ENCODE data around the gene MINDY2.
"Not testable (repeated sequence)": the region's sequence is repeated elsewhere in the genome, so short reads cannot be mapped to it uniquely, and the experiment has no call there.

MINDY2 gene

GRCh38 chr15:58875343-58875742 lies 104.2 kb downstream of the MINDY2 start:
- DNase-seq (ENCODE audit: insufficient read length, low spot score) = no peak
- no peak for TF ChIP-seq TAF1 (IDR thresholded peaks at IDR 0.05; ENCODE audit: low read depth, low read length)
- TF ChIP-seq POLR2A (IDR thresholded peaks at IDR 0.05; ENCODE audit: low read depth, low read length) = no peak
- no peak for TF ChIP-seq PAX5 (IDR thresholded peaks at IDR 0.05; ENCODE audit: insufficient read depth, low read length, severe bottlenecking)
- TF ChIP-seq SPI1 (IDR thresholded peaks at IDR 0.05; ENCODE audit: low read depth, low read length) = no peak
- TF ChIP-seq POU2F2 (IDR thresholded peaks at IDR 0.05; ENCODE audit: low read depth, low read length) = no peak
- no peak for TF ChIP-seq POLR2AphosphoS5 (IDR thresholded peaks at IDR 0.05; ENCODE audit: low read depth, low read length)
- no peak for FAIRE-seq

DNA sequence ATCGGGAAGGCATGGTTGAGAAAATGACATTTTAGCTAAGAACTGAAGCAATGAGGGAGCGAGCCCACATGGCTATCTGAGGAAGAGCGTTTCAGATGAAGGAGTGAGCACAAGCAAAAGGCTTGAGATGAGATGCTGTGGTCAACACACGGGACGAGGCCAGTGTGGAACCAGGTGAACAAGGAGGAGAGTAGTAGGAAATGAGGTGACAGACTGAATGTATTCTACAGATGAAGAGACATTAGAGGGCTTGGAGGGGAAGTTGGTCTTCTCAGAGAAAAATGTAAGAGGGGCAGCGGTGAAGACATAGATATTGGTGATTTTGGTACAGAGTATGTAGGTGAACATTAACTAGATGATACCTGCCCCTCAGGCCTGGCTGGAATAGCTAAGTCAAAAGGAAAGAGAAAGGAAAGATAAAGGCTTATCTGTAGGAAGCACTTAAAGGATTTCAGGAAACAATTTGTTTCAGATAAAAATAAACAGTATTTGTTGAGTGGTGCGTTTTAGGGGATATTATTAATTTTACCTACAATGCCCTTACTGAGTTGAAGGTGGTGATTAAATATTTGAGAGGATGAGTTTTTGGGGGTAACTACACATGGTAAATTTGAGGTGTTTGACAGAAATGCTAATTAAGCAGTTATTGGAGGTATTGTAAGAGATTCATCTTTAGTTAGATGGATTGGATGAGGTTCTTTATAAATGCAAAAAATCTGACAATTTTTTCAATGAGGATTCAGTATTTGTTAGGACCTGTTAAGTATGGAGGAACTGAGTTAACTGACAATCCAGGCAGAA lies 105.4 kb downstream of the MINDY2 start:
- TF ChIP-seq SPI1 (IDR thresholded peaks at IDR 0.05; ENCODE audit: low read depth, low read length) (no peak), POU2F2 (IDR thresholded peaks at IDR 0.05; ENCODE audit: low read depth, low read length) (no peak), POLR2AphosphoS5 (IDR thresholded peaks at IDR 0.05; ENCODE audit: low read depth, low read length) (no peak), POLR2A (IDR thresholded peaks at IDR 0.05; ENCODE audit: low read depth, low read length) (no peak), PAX5 (IDR thresholded peaks at IDR 0.05; ENCODE audit: insufficient read depth, low read length, severe bottlenecking) (no peak), TAF1 (IDR thresholded peaks at IDR 0.05; ENCODE audit: low read depth, low read length) (no peak)
- FAIRE-seq = no peak
- no peak for DNase-seq (ENCODE audit: insufficient read length, low spot score)

- DNase-seq (ENCODE audit: insufficient read length, low spot score) = no peak
- TF ChIP-seq TAF1 (IDR thresholded peaks at IDR 0.05; ENCODE audit: low read depth, low read length) (no peak), SPI1 (IDR thresholded peaks at IDR 0.05; ENCODE audit: low read depth, low read length) (no peak), PAX5 (IDR thresholded peaks at IDR 0.05; ENCODE audit: insufficient read depth, low read length, severe bottlenecking) (no peak), POLR2AphosphoS5 (IDR thresholded peaks at IDR 0.05; ENCODE audit: low read depth, low read length) (no peak), POU2F2 (IDR thresholded peaks at IDR 0.05; ENCODE audit: low read depth, low read length) (no peak), POLR2A (IDR thresholded peaks at IDR 0.05; ENCODE audit: low read depth, low read length) (no peak)
- FAIRE-seq = no peak
These were observed 107.1 kb downstream of the MINDY2 start for GRCh38 chr15:58877999-58878825.

DNA sequence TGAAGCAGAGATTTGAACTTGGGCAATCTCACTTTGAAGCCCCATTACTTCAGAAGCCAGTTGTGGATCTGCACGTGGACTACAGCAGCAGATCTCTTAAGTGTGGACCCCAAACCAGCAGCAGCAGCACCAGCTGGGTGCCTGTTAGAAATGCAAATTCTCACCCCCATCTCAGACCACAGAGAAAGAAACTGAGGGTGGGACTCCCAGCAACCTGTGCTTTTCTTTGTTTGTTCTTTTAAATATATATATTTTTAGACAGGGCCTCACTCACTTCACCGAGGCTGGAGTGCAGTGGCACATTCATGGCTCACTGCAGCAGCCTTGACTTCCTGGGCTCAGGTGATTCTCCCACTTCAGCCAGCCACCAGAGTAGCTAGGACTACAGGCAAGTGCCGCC lies 109.2 kb downstream of the MINDY2 start:
- DNase-seq (ENCODE audit: insufficient read length, low spot score) (no peak), FAIRE-seq (no peak)
- TF ChIP-seq TAF1 (IDR thresholded peaks at IDR 0.05; ENCODE audit: low read depth, low read length) (no peak), POU2F2 (IDR thresholded peaks at IDR 0.05; ENCODE audit: low read depth, low read length) (peak; percentile 87; the same call in 1 of the 2 replicates), SPI1 (IDR thresholded peaks at IDR 0.05; ENCODE audit: low read depth, low read length) (no peak), PAX5 (IDR thresholded peaks at IDR 0.05; ENCODE audit: insufficient read depth, low read length, severe bottlenecking) (no peak), POLR2AphosphoS5 (IDR thresholded peaks at IDR 0.05; ENCODE audit: low read depth, low read length) (no peak), POLR2A (IDR thresholded peaks at IDR 0.05; ENCODE audit: low read depth, low read length) (no peak)

DNA sequence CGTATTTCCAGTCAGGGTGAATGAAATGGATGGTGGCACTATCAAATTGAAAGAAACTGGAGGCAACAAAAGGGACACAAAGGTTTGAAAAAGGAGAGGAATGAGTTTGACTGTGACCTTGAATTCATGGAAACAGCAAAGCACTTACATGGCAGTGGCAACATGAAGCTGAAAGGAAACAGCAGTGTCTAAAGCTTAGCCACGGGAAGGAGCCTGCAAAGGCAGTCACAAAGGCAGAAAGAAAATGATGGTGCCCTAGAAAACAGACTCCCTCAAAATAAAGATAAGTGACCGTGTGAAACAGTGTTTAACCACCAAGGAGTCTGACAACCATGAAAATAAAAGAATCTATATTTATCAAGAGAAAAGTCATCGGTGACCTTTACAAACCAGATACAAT lies 111.1 kb downstream of the MINDY2 start:
- TF ChIP-seq POLR2A (IDR thresholded peaks at IDR 0.05; ENCODE audit: low read depth, low read length) (no peak), SPI1 (IDR thresholded peaks at IDR 0.05; ENCODE audit: low read depth, low read length) (no peak), TAF1 (IDR thresholded peaks at IDR 0.05; ENCODE audit: low read depth, low read length) (no peak), POLR2AphosphoS5 (IDR thresholded peaks at IDR 0.05; ENCODE audit: low read depth, low read length) (no peak), POU2F2 (IDR thresholded peaks at IDR 0.05; ENCODE audit: low read depth, low read length) (no peak), PAX5 (IDR thresholded peaks at IDR 0.05; ENCODE audit: insufficient read depth, low read length, severe bottlenecking) (no peak)
- no peak for FAIRE-seq
- no peak for DNase-seq (ENCODE audit: insufficient read length, low spot score)

DNA sequence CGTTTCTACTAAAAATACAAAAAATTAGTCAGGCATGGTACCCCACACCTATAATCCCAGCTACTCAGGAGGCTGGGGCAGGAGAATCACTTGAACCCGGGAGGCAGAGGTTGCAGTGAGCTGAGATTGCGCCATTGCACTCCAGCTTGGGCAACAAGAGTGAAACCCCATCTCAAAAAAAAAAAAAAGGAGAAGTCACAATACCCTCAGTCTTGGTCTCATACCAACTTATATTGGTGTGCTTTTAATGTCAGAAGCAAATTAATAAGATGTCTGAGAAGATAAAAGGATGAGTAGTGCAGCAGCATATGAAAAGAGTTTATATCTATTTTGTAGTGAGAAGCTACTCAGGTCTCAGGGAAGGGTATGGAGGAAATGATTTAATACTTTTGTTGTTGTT lies 112.8 kb downstream of the MINDY2 start:
- not testable (repeated sequence) for DNase-seq (ENCODE audit: insufficient read length, low spot score); FAIRE-seq

DNA sequence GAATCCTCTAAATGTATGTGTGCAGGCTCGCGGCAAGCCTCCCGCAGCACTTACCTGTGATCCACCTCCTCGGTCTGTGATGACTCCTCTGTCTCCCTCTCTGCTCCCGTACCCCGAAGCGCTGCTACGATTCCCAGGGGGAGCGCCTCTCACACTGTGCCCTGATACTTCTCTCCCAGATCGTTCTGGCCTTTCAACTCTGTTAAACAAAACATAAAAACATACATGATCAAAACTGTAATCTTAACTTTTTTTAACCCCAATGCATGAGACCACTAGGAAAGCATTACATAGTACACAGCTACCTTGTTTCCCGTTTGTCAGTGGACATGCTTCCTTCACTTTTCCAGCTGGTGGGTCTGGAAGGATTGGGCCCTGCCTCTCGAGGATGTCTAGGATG lies 115.8 kb downstream of the MINDY2 start:
- TF ChIP-seq SPI1 (IDR thresholded peaks at IDR 0.05; ENCODE audit: low read depth, low read length) = no peak
- FAIRE-seq = no peak
- DNase-seq (ENCODE audit: insufficient read length, low spot score) = no peak

- FAIRE-seq = no peak
- TF ChIP-seq SPI1 (IDR thresholded peaks at IDR 0.05; ENCODE audit: low read depth, low read length) (no peak), PAX5 (IDR thresholded peaks at IDR 0.05; ENCODE audit: insufficient read depth, low read length, severe bottlenecking) (no peak), POLR2A (IDR thresholded peaks at IDR 0.05; ENCODE audit: low read depth, low read length) (no peak), TAF1 (IDR thresholded peaks at IDR 0.05; ENCODE audit: low read depth, low read length) (no peak), POU2F2 (IDR thresholded peaks at IDR 0.05; ENCODE audit: low read depth, low read length) (no peak), POLR2AphosphoS5 (IDR thresholded peaks at IDR 0.05; ENCODE audit: low read depth, low read length) (no peak)
- DNase-seq (ENCODE audit: insufficient read length, low spot score) = no peak
These were observed 118.3 kb downstream of the MINDY2 start for GRCh38 chr15:58889363-58889762.

- TF ChIP-seq POU2F2 (IDR thresholded peaks at IDR 0.05; ENCODE audit: low read depth, low read length) (no peak), TAF1 (IDR thresholded peaks at IDR 0.05; ENCODE audit: low read depth, low read length) (no peak), PAX5 (IDR thresholded peaks at IDR 0.05; ENCODE audit: insufficient read depth, low read length, severe bottlenecking) (no peak), SPI1 (IDR thresholded peaks at IDR 0.05; ENCODE audit: low read depth, low read length) (no peak), POLR2A (IDR thresholded peaks at IDR 0.05; ENCODE audit: low read depth, low read length) (no peak), POLR2AphosphoS5 (IDR thresholded peaks at IDR 0.05; ENCODE audit: low read depth, low read length) (no peak)
- no peak for FAIRE-seq
These were observed 127.1 kb downstream of the MINDY2 start for GRCh38 chr15:58898150-58898680.

More at GRCh38 chr15:58898150-58898680, 127.1 kb downstream of the MINDY2 start:
- no peak for DNase-seq (ENCODE audit: insufficient read length, low spot score)

Measured in GM12891 (cell line).